HEK293 (cell line): Measurements from ENCODE around the gene MYLK4.

Source experiments
- CTCF ChIA-PET: fragments of 350-600 bp; formaldehyde crosslinking; extraction: SDS; loops from one replicate; lab custom pipeline; 2021; ENCODE audit warnings: antibody characterized with exemption; lab: Yijun Ruan, JAX
- POLR2A ChIA-PET: fragments of 300-600 bp; formaldehyde crosslinking; extraction: SDS; loops from one replicate; lab custom pipeline; 2020; ENCODE audit warnings: antibody characterized with exemption, inconsistent platforms; lab: Yijun Ruan, JAX
- H3K27ac ChIP-seq: fragments of 200-500 bp; sonication (Bioruptor generic); 2 replicates; pipeline ENCODE4 v1.5.1; 2014; ENCODE audit warnings: low read depth, low read length, control low read depth, inconsistent platforms; ENCODE audit errors: extremely low read depth
- H3K36me3 ChIP-seq, 2 experiments: fragments of 200-500 bp in 1 of 2; sonication (Bioruptor generic) in 1 of 2; 1 replicate in 1 of 2; 2 replicates in 1 of 2; pipeline ENCODE4 v1.5.1; 2014 to 2017; ENCODE audit warnings: inconsistent platforms in 2 of 2, low read length in 2 of 2; ENCODE audit not compliant: control insufficient read depth in 2 of 2, insufficient read depth in 1 of 2
- H3K4me1 ChIP-seq: fragments of 200-500 bp; sonication (Bioruptor generic); 2 replicates; pipeline ENCODE4 v1.5.1; 2014; ENCODE audit warnings: mild to moderate bottlenecking, low read length, inconsistent platforms; ENCODE audit not compliant: control insufficient read depth, insufficient read depth
- H3K4me3 ChIP-seq: 2 replicates; pipeline ENCODE4 v1.5.1; 2011; ENCODE audit warnings: low read depth, mild to moderate bottlenecking, control low read depth, low read length, moderate library complexity
- H3K9me3 ChIP-seq: fragments of 200-500 bp; sonication (Bioruptor generic); 2 replicates; pipeline ENCODE4 v1.5.1; 2014; ENCODE audit warnings: low read depth, low read length, inconsistent platforms; ENCODE audit not compliant: control insufficient read depth, insufficient read depth
- GFI1B ChIP-seq: fragments of 450-650 bp; formaldehyde crosslinking; IDR thresholded peaks from 2 replicates; pipeline ENCODE4 v1.5.1; 2016; ENCODE audit warnings: missing biosample characterization, missing genetic modification characterization
- OSR2 ChIP-seq: fragments of 450-650 bp; formaldehyde crosslinking; IDR thresholded peaks from 2 replicates; pipeline ENCODE4 v1.5.1; 2016; ENCODE audit warnings: missing biosample characterization, missing genetic modification characterization
- PRDM6 ChIP-seq: fragments of 450-650 bp; formaldehyde crosslinking; IDR thresholded peaks from 2 replicates; pipeline ENCODE4 v1.5.1; 2017; ENCODE audit warnings: missing biosample characterization, missing genetic modification characterization
- ZBTB17 ChIP-seq: fragments of 450-650 bp; formaldehyde crosslinking; IDR thresholded peaks from 2 replicates; pipeline ENCODE4 v1.5.1; 2016; ENCODE audit warnings: missing biosample characterization, missing genetic modification characterization
- ZBTB20 ChIP-seq: fragments of 450-650 bp; formaldehyde crosslinking; IDR thresholded peaks from 2 replicates; pipeline ENCODE4 v1.5.1; 2016; ENCODE audit warnings: missing biosample characterization, missing genetic modification characterization
- ZBTB48 ChIP-seq: fragments of 450-650 bp; formaldehyde crosslinking; IDR thresholded peaks from 2 replicates; pipeline ENCODE4 v1.5.1; 2016; ENCODE audit warnings: missing biosample characterization, missing genetic modification characterization
- ZNF223 ChIP-seq: fragments of 450-650 bp; formaldehyde crosslinking; IDR thresholded peaks from 2 replicates; pipeline ENCODE4 v1.5.1; 2016; ENCODE audit warnings: missing biosample characterization, missing genetic modification characterization
- ZNF366 ChIP-seq: fragments of 450-650 bp; formaldehyde crosslinking; conservative IDR thresholded peaks from 2 replicates; pipeline ENCODE4 v1.5.1; 2016; ENCODE audit warnings: missing biosample characterization, missing genetic modification characterization
- ZNF423 ChIP-seq: fragments of 450-650 bp; formaldehyde crosslinking; IDR thresholded peaks from 2 replicates; pipeline ENCODE4 v1.5.1; 2016; ENCODE audit warnings: missing biosample characterization, missing genetic modification characterization
- ZNF48 ChIP-seq: fragments of 450-650 bp; formaldehyde crosslinking; IDR thresholded peaks from 2 replicates; pipeline ENCODE4 v1.5.1; 2016; ENCODE audit warnings: missing biosample characterization, missing genetic modification characterization
- ZNF544 ChIP-seq: fragments of 450-650 bp; formaldehyde crosslinking; IDR thresholded peaks from 2 replicates; pipeline ENCODE4 v1.5.0; 2017; ENCODE audit warnings: missing biosample characterization, missing genetic modification characterization
- ZNF629 ChIP-seq: fragments of 450-650 bp; formaldehyde crosslinking; IDR thresholded peaks from 2 replicates; pipeline ENCODE4 v1.5.1; 2017; ENCODE audit warnings: missing biosample characterization, missing genetic modification characterization
- ZNF658 ChIP-seq: fragments of 450-650 bp; formaldehyde crosslinking; IDR thresholded peaks from 2 replicates; pipeline ENCODE4; 2016; ENCODE audit warnings: missing biosample characterization, missing genetic modification characterization
- ZNF660 ChIP-seq: fragments of 450-650 bp; IDR thresholded peaks from 2 replicates; pipeline ENCODE4 v1.5.1; 2018; ENCODE audit warnings: missing biosample characterization, mild to moderate bottlenecking, missing genetic modification characterization
- ZXDB ChIP-seq: fragments of 450-650 bp; formaldehyde crosslinking; IDR thresholded peaks from 2 replicates; pipeline ENCODE4 v1.5.1; 2016; ENCODE audit warnings: missing biosample characterization, missing genetic modification characterization
- TF ChIP-seq, protein P1 (sequence below): fragments of 450-650 bp; formaldehyde crosslinking; IDR thresholded peaks from 2 replicates; pipeline ENCODE4 v1.5.1; 2016; ENCODE audit warnings: missing biosample characterization, missing genetic modification characterization
- TF ChIP-seq, protein P2 (sequence below): fragments of 450-650 bp; formaldehyde crosslinking; IDR thresholded peaks from 2 replicates; pipeline ENCODE4 v1.5.1; 2016; ENCODE audit warnings: missing biosample characterization, missing genetic modification characterization
- TF ChIP-seq, protein P3 (sequence below): fragments of 450-650 bp; formaldehyde crosslinking; IDR thresholded peaks from 2 replicates; pipeline ENCODE4 v1.5.1; 2016; ENCODE audit warnings: missing biosample characterization, missing genetic modification characterization
- TF ChIP-seq, protein P4 (sequence below): fragments of 450-650 bp; formaldehyde crosslinking; IDR thresholded peaks from 2 replicates; pipeline ENCODE4 v1.5.1; 2017; ENCODE audit warnings: missing biosample characterization, missing genetic modification characterization
- TF ChIP-seq, protein P5 (sequence below): fragments of 450-650 bp; formaldehyde crosslinking; IDR thresholded peaks from 2 replicates; pipeline ENCODE4 v1.5.1; 2016; ENCODE audit warnings: missing biosample characterization, missing genetic modification characterization

The MYLK4 gene

GRCh38 chr6:2725999-2726567 lies 24.6 kb downstream of the MYLK4 start (continued):
- TF ChIP-seq, protein P1, sequence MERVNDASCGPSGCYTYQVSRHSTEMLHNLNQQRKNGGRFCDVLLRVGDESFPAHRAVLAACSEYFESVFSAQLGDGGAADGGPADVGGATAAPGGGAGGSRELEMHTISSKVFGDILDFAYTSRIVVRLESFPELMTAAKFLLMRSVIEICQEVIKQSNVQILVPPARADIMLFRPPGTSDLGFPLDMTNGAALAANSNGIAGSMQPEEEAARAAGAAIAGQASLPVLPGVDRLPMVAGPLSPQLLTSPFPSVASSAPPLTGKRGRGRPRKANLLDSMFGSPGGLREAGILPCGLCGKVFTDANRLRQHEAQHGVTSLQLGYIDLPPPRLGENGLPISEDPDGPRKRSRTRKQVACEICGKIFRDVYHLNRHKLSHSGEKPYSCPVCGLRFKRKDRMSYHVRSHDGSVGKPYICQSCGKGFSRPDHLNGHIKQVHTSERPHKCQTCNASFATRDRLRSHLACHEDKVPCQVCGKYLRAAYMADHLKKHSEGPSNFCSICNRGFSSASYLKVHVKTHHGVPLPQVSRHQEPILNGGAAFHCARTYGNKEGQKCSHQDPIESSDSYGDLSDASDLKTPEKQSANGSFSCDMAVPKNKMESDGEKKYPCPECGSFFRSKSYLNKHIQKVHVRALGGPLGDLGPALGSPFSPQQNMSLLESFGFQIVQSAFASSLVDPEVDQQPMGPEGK (tag by site-specific recombination) = no peak
- TF ChIP-seq OSR2 (tag by site-specific recombination) (peak; percentile 54), ZNF48 (tag by site-specific recombination) (no peak), ZNF423 (tag by site-specific recombination) (no peak), ZBTB17 (tag by site-specific recombination) (0 out of 2 replicates have a peak, but pooled peaks have one; percentile 27), GFI1B (tag by site-specific recombination) (no peak), ZXDB (tag by site-specific recombination) (peak; percentile 59; the same call in 1 of the 2 replicates), ZBTB48 (tag by site-specific recombination) (no peak), ZNF544 (tag by site-specific recombination) (no peak), ZBTB20 (tag by site-specific recombination) (no peak), ZNF629 (tag by site-specific recombination) (no peak), ZNF658 (tag by site-specific recombination) (no peak), ZNF660 (tag by site-specific recombination) (no peak)
- TF ChIP-seq, protein P2, sequence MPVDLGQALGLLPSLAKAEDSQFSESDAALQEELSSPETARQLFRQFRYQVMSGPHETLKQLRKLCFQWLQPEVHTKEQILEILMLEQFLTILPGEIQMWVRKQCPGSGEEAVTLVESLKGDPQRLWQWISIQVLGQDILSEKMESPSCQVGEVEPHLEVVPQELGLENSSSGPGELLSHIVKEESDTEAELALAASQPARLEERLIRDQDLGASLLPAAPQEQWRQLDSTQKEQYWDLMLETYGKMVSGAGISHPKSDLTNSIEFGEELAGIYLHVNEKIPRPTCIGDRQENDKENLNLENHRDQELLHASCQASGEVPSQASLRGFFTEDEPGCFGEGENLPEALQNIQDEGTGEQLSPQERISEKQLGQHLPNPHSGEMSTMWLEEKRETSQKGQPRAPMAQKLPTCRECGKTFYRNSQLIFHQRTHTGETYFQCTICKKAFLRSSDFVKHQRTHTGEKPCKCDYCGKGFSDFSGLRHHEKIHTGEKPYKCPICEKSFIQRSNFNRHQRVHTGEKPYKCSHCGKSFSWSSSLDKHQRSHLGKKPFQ = no peak
- TF ChIP-seq, protein P3, sequence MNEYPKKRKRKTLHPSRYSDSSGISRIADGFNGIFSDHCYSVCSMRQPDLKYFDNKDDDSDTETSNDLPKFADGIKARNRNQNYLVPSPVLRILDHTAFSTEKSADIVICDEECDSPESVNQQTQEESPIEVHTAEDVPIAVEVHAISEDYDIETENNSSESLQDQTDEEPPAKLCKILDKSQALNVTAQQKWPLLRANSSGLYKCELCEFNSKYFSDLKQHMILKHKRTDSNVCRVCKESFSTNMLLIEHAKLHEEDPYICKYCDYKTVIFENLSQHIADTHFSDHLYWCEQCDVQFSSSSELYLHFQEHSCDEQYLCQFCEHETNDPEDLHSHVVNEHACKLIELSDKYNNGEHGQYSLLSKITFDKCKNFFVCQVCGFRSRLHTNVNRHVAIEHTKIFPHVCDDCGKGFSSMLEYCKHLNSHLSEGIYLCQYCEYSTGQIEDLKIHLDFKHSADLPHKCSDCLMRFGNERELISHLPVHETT (tag by site-specific recombination) = no peak
- TF ChIP-seq, protein P4, sequence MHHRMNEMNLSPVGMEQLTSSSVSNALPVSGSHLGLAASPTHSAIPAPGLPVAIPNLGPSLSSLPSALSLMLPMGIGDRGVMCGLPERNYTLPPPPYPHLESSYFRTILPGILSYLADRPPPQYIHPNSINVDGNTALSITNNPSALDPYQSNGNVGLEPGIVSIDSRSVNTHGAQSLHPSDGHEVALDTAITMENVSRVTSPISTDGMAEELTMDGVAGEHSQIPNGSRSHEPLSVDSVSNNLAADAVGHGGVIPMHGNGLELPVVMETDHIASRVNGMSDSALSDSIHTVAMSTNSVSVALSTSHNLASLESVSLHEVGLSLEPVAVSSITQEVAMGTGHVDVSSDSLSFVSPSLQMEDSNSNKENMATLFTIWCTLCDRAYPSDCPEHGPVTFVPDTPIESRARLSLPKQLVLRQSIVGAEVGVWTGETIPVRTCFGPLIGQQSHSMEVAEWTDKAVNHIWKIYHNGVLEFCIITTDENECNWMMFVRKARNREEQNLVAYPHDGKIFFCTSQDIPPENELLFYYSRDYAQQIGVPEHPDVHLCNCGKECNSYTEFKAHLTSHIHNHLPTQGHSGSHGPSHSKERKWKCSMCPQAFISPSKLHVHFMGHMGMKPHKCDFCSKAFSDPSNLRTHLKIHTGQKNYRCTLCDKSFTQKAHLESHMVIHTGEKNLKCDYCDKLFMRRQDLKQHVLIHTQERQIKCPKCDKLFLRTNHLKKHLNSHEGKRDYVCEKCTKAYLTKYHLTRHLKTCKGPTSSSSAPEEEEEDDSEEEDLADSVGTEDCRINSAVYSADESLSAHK (tag by site-specific recombination) = no peak

- TF ChIP-seq, protein P5, sequence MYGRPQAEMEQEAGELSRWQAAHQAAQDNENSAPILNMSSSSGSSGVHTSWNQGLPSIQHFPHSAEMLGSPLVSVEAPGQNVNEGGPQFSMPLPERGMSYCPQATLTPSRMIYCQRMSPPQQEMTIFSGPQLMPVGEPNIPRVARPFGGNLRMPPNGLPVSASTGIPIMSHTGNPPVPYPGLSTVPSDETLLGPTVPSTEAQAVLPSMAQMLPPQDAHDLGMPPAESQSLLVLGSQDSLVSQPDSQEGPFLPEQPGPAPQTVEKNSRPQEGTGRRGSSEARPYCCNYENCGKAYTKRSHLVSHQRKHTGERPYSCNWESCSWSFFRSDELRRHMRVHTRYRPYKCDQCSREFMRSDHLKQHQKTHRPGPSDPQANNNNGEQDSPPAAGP (tag by site-specific recombination) = no peak
- TF ChIP-seq ZNF223 (no peak), ZNF366 (tag by site-specific recombination) (peak; percentile 79), PRDM6 (tag by site-specific recombination) (no peak)
- TF ChIP-seq, all 188 proteins: peak for 1
- no peaks in the 10 kb centered on the region for H3K36me3 ChIP-seq
- H3K4me3 ChIP-seq = no peak overlapping the region
- H3K27ac ChIP-seq = no peak overlapping the region
- H3K9me3 ChIP-seq = no peaks in the 10 kb centered on the region
- POLR2A ChIA-PET = no interaction called here
- CTCF ChIA-PET = interaction anchor here (0.5 to 2.3 kb wide), 7 partner anchors 13 to 602 kb away, joined by 3 to 13 read pairs (median 3); no protein-coding TSS in a partner anchor
- H3K4me1 ChIP-seq = no peaks in the 10 kb centered on the region
These were observed 25.2 kb downstream of the MYLK4 start for GRCh38 chr6:2725364-2725988.
